BJ (cell line): ENCODE measurements around the gene B3GAT1. TPM values are rescaled to one million over a fixed set of nuclear protein-coding genes. Genes with fewer than 3 reads are reported as not detected.

ENCODE experiments used
- CTCF ChIA-PET: fragments of 350-600 bp; formaldehyde crosslinking; extraction: SDS; loops from one replicate; lab custom pipeline; 2021; ENCODE audit warnings: antibody characterized with exemption, inconsistent platforms; lab: Yijun Ruan, JAX
- POLR2A ChIA-PET: fragments of 300-600 bp; sonication (Branson Sonifier 250); formaldehyde crosslinking; extraction: SDS; loops from one replicate; lab custom pipeline; 2021; ENCODE audit warnings: antibody characterized with exemption; lab: Charles Lee
- DNase-seq: peaks from one replicate; pipeline ENCODE4 v3.0.0-alpha.2; 2011; ENCODE audit warnings: low read depth
- H3K27me3 ChIP-seq: 2 replicates; pipeline ENCODE4 v1.6.0; 2011; ENCODE audit warnings: low read length; ENCODE audit not compliant: control insufficient read depth, insufficient read depth
- H3K36me3 ChIP-seq: 2 replicates; pipeline ENCODE4 v1.5.1; 2011; ENCODE audit warnings: low read length; ENCODE audit not compliant: control insufficient read depth, insufficient read depth
- H3K4me3 ChIP-seq: 2 replicates; pipeline ENCODE4 v1.5.1; 2011; ENCODE audit warnings: low read depth, mild to moderate bottlenecking, control low read depth, low read length
- polyA plus RNA-seq: library from polyadenylated mRNA; depleted of rRNA; stranded (reverse); fragments of >200 nt; gene quantifications from 2 replicates; pipeline ENCODE4 v1.2.3, GENCODE V29; 2011
- TF ChIP-seq, protein P1 (sequence below): IDR thresholded peaks from 2 replicates; pipeline ENCODE4 v1.5.1; 2011; ENCODE audit warnings: low read depth, mild to moderate bottlenecking, control low read depth, inconsistent platforms, low read length, moderate library complexity; ENCODE audit not compliant: insufficient read depth

Gene B3GAT1
- polyA plus RNA-seq, 1 experiment: not detected

GRCh38 chr11:134438542-134439537 is 26.8 kb upstream of the B3GAT1 start:
- no peaks in the 10 kb centered on the region for H3K36me3 ChIP-seq
- no peak overlapping the region for H3K4me3 ChIP-seq
- CTCF ChIA-PET: no interaction called here
- H3K27me3 ChIP-seq: no peaks in the 10 kb centered on the region
- POLR2A ChIA-PET: no interaction called here
- DNase-seq: no peak
- TF ChIP-seq, protein P1, sequence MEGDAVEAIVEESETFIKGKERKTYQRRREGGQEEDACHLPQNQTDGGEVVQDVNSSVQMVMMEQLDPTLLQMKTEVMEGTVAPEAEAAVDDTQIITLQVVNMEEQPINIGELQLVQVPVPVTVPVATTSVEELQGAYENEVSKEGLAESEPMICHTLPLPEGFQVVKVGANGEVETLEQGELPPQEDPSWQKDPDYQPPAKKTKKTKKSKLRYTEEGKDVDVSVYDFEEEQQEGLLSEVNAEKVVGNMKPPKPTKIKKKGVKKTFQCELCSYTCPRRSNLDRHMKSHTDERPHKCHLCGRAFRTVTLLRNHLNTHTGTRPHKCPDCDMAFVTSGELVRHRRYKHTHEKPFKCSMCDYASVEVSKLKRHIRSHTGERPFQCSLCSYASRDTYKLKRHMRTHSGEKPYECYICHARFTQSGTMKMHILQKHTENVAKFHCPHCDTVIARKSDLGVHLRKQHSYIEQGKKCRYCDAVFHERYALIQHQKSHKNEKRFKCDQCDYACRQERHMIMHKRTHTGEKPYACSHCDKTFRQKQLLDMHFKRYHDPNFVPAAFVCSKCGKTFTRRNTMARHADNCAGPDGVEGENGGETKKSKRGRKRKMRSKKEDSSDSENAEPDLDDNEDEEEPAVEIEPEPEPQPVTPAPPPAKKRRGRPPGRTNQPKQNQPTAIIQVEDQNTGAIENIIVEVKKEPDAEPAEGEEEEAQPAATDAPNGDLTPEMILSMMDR: no peak

DNA sequence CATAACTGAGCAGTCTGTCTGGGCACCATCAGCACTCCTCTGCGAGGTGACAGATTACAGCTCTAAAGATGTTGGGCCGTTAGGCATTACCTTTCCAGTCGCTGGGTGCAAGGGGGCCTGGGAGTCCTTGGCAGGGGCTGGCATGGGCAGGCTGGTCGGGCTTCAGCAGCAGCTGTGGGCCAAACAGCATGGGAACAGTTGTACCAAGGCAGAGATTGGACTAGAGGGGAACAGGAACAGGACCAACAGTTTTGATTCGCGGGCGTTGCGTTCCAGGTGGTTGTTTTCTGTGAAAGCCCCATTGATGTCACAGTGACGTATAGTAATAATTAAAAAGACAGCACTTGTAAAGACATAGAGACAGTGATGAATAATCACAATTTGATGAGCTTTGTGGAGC is 25.8 kb upstream of the B3GAT1 start:
- ChIA-PET CTCF (no interaction called here), POLR2A (no interaction called here)
- no peak for DNase-seq
- H3K27me3 ChIP-seq: no peaks in the 10 kb centered on the region
- no peaks in the 10 kb centered on the region for H3K36me3 ChIP-seq
- TF ChIP-seq, protein P1: no peak
- H3K4me3 ChIP-seq: no peak overlapping the region

DNA sequence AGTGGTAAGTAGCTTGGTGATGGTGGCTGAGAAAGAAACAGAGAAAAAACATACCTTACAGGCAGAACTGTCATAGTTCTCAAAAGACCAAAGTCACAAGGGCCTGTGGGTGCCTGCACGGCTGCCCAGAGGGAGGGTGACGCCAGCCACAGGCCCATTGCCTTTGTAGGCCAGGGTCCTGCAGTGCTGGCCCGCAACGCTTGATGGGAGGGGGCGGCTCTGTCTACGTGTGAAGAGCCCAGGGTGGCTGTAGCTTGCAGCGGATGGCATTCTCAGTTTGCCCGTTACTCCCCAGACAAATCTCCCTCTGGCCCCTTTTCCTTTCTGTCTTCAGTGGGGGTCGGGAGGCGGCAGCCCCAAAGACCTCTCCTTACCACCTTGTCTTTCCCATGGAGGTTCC is 24.7 kb upstream of the B3GAT1 start:
- ChIA-PET POLR2A (no interaction called here), CTCF (no interaction called here)
- no peak overlapping the region for H3K4me3 ChIP-seq
- H3K27me3 ChIP-seq: no peaks in the 10 kb centered on the region
- H3K36me3 ChIP-seq: no peaks in the 10 kb centered on the region
- TF ChIP-seq, protein P1: no peak
- no peak for DNase-seq

DNA sequence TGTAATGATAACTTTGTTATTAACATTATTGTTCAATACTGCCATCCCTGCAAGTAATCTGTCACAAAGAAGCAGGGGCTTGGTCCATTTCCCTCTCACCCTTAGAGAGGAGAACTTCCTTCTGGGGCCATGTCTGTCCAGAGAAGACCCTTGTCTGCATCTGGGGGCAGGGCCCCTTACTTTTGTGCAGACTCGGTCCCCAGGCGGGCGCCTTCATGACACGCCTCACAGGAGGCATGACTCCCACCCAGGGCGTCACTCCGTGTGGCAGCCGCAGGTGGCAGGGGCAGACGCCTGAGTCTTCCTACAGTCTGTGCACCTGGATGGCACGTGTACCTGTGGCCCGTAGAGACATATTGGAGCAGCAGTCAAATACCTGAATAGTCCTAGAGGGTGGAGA is 21.8 kb upstream of the B3GAT1 start:
- TF ChIP-seq, protein P1: no peak
- ChIA-PET CTCF (no interaction called here), POLR2A (no interaction called here)
- Histone ChIP-seq H3K36me3 (no peaks in the 10 kb centered on the region), H3K27me3 (no peaks in the 10 kb centered on the region), H3K4me3 (no peak overlapping the region)
- DNase-seq: no peak

DNA sequence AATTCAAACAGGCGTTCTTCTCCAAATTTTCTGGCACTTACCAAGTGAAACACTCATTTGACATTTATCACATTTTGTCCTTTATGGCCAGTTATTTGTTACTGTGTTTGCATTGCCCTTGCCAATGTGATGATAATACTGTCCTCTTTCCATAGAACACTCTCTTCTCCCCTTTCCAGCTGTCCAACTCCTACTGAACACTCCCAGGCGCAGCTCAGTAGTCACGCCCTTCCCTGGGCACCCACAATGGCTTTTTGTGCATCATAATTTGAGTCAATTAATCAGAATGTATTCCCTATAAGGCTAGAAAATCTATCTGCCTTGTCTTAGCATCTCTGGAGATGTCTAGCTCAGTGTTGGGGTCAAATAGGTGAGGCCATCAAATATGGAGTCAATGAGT is 21.2 kb upstream of the B3GAT1 start:
- TF ChIP-seq, protein P1: no peak
- H3K4me3 ChIP-seq: no peak overlapping the region
- H3K36me3 ChIP-seq: no peaks in the 10 kb centered on the region
- ChIA-PET POLR2A (no interaction called here), CTCF (no interaction called here)
- DNase-seq: no peak
- no peaks in the 10 kb centered on the region for H3K27me3 ChIP-seq
